Stimulated activated CD8-positive, alpha-beta memory T cell treated with anti-CD3 and anti-CD28 coated beads, Interleukin-2, amount 100 ng/mL, for 48 hours (primary cell): Measurements from ENCODE around the gene MAIP1.

ENCODE experiments used
- DNase-seq, 2 donors: peaks; one replicate each; pipeline ENCODE4 v3.0.0-alpha.2; 2020; ENCODE audit warnings: low read depth in 2 of 2

Gene MAIP1

DNA sequence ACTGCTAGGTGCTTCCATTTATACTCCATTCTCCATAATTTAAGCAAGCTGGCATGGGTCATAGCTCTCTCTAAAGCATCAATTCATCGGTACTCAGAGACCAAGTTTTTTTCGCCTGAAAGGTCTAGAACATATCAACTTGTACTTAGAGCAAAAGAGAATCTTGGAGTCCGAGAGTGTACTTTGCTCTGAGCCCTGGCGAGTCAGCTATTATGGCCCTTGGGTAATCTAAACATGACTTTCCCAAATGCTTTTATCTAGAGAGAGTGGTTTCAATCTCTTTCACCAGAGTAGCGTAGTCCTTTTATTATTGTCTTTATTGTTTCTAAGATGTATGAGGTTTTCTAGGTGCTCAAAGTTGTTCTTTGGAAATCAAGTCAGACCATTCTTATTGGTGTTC is 34.4 kb downstream of the MAIP1 start:
- no peak for DNase-seq

- DNase-seq = no peak
Observed at GRCh38 chr2:199991691-199992090, 36.3 kb downstream of the MAIP1 start.

GRCh38 chr2:199992296-199992695 is 36.9 kb downstream of the MAIP1 start:
- DNase-seq = no peak

GRCh38 chr2:199994371-199994770 is 39.0 kb downstream of the MAIP1 start:
- DNase-seq = no peak

DNA sequence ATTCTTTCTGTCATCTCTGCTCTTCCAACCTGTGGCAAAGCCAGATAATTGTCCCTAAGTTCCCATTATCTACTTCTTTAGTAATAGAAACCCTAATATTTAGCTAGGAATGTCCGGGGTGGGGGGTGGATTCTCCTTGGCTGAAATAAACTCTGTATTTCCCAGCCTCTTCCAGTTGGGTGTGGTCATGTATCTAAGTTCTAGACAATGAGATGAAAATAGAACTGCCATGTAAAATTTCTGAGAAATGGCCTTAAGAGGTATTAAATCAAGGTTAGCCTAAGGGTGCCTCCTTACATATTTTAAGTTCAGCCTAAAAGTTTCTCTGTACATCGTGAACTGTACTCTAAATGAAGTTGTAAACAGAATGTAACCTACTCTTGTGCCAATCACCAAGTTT is 39.5 kb downstream of the MAIP1 start:
- no peak for DNase-seq

DNA sequence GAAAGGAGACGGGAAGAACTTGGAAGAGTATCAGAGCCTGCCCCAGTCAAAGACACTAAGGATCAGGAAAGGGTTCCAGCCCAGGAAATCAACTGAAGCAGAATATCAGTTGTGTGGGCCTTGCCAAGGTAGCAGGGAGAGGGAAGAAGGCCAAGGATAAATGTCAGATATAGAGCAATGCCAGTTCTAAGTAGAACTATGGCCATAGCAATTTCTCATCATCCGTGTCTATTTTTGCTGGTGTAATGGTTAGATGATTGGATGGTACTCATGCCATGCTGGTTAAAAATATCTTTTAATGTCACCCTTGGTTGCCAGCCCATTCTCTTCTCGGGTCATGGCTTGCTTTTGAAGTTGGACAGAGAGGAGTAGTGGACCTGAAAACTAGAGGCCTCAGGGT is 41.9 kb downstream of the MAIP1 start:
- no peak for DNase-seq

- DNase-seq = no peak
Observed at GRCh38 chr2:199999166-199999565, 43.8 kb downstream of the MAIP1 start.

DNA sequence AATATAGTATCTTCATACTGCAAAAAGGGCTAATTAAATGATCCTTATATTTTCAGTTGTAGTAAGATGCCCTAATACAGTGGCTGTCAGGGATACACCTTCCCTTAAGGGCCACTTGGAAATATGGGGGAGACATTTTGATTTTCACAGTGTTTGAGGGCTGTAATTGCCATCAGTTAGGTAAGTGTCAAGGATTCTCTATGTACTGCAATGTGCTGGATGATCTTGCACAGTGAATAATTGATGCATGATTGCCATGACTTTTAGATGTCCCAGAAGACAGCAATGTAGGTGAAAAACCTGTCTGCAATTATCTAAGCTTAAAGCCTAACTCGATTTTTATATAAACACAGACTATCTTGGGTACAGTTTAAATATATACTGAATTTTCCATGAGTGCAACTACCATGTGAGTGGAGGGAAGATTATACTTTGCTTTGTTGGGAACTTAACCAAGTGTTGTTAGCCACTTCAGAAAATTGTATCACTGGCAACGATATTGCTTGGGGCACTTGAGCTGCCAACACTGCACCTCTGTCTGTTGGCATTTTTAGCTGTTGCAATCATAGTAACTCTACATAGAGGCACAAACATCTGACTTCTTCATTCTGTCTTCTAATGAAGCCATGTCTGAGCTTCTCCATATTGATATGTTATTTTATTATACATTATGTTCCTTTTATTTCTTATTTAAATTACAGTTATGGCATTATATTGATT is 45.2 kb downstream of the MAIP1 start:
- no peak for DNase-seq

- no peak for DNase-seq
Observed at GRCh38 chr2:200003444-200003843, 48.1 kb downstream of the MAIP1 start.

- DNase-seq = no peak
Observed at GRCh38 chr2:200005675-200006074, 50.3 kb downstream of the MAIP1 start.

GRCh38 chr2:200007306-200007705 is 51.9 kb downstream of the MAIP1 start:
- no peak for DNase-seq

GRCh38 chr2:200012401-200012800 is 57.0 kb downstream of the MAIP1 start:
- no peak for DNase-seq
